Measurements from ENCODE around the gene LGR6.

- TF ChIP-seq CTCF (IDR thresholded peaks at IDR 0.05 in 4 of 5, conservative IDR thresholded peaks at IDR 0.05 in 1 of 5) (no peak), POLR2A (IDR thresholded peaks at IDR 0.05) (no peak)
Measured at GRCh38 chr1:202233804-202234203, 40.2 kb downstream of the LGR6 start.
